Hair follicular keratinocyte (primary cell): ENCODE measurements around the gene HKDC1. TPM values are rescaled to one million over a fixed set of nuclear protein-coding genes. Genes with fewer than 3 reads are reported as not detected.

Source experiments
- total RNA-seq: library from RNA; depleted of rRNA; stranded (reverse); fragments of >200 nt; gene quantifications from 2 replicates; pipeline ENCODE4 v1.2.3, GENCODE V29; 2015

HKDC1 gene, protein sequence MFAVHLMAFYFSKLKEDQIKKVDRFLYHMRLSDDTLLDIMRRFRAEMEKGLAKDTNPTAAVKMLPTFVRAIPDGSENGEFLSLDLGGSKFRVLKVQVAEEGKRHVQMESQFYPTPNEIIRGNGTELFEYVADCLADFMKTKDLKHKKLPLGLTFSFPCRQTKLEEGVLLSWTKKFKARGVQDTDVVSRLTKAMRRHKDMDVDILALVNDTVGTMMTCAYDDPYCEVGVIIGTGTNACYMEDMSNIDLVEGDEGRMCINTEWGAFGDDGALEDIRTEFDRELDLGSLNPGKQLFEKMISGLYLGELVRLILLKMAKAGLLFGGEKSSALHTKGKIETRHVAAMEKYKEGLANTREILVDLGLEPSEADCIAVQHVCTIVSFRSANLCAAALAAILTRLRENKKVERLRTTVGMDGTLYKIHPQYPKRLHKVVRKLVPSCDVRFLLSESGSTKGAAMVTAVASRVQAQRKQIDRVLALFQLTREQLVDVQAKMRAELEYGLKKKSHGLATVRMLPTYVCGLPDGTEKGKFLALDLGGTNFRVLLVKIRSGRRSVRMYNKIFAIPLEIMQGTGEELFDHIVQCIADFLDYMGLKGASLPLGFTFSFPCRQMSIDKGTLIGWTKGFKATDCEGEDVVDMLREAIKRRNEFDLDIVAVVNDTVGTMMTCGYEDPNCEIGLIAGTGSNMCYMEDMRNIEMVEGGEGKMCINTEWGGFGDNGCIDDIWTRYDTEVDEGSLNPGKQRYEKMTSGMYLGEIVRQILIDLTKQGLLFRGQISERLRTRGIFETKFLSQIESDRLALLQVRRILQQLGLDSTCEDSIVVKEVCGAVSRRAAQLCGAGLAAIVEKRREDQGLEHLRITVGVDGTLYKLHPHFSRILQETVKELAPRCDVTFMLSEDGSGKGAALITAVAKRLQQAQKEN
- total RNA-seq, result 0.08 and 0.27 TPM in 2 replicates

GRCh38 chr10:69220041-69220451, at the start of gene HKDC1:
Gene HKDC1 (plus strand): TSS chr10:69220332. CDS start chr10:69220436, 104 bp downstream.

DNA sequence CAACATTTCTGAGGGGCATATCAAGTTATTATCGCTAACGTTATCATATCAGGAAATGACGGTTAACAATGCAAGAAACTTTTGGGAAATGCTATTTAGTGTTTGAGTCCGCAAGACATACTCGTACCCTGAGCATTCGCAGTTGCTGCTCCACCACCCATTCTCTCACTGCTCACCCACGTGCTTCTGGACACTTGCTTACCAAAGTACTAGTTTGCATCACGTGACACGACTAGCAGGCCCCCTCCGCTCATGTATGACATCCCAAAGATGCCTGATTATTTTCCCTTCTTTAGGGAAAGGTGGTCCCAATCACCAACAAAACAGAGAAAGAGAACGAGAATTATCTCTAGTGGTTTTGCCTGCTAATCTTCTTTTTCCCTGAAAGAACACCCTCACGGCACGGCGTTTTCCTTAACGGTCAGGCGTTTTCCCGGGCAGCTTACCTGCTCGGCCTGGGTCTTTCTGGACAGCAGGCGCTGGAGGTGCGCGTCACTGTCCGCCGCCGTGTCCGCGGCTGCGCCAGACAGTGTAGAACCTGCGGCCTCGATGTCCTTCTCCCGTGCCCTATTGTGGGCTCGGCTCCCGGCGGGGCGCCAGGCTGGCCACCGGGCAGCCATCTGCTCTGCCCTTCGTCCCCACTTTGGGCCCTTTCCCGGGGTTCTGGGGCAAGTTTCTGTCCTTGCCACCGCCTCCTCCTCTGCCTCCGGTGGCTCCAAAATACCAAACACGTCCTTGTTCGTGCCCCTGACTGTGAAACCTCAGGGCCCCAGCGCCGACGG, 40.2 kb upstream of the HKDC1 start, which contains the start of gene SUPV3L1:
SUPV3L1 (plus strand) TSS at position 492 of the 782 bp plus-strand sequence; CDS start at position 550, 58 bp downstream.

GRCh38 chr10:69278446-69278963, 58.4 kb downstream of the HKDC1 start, which contains the start of gene HK1:
Gene HK1 (plus strand): TSS chr10:69278496.

Other genes starting within 250 kb of the HKDC1 start
- gene KIFBP, start 231.5 kb upstream of the HKDC1 start, total RNA-seq, result 28.8 and 35.5 TPM in 2 replicates
- 0.86 and 5.2 TPM in 2 replicates for gene SRGN, start 132.2 kb upstream of the HKDC1 start, total RNA-seq
- 19.3 and 21.1 TPM in 2 replicates for gene VPS26A, start 96.2 kb upstream of the HKDC1 start, total RNA-seq
- 21.8 and 30.1 TPM in 2 replicates for gene SUPV3L1, start 40.1 kb upstream of the HKDC1 start, total RNA-seq
- gene HK1, start 58.2 kb downstream of the HKDC1 start, total RNA-seq, result 143 and 163 TPM in 2 replicates
- not detected in 2 replicates for gene TACR2, start 196.6 kb downstream of the HKDC1 start, total RNA-seq
- gene TSPAN15, start 231.1 kb downstream of the HKDC1 start, total RNA-seq, result 2.9 and 4.9 TPM in 2 replicates